ELF-1 (cell line): ENCODE data around the gene CFAP20DC.
A peak's percentile ranks its signal among the peaks of the same experiment; 100 is the strongest.
"Not testable (repeated sequence)": the region's sequence is repeated elsewhere in the genome, so short reads cannot be mapped to it uniquely, and the experiment has no call there.

ENCODE experiments used
- DNase-seq: peaks from one replicate; pipeline ENCODE4 v3.0.0-alpha.2; 2016; ENCODE audit warnings: low read depth, low spot score

CFAP20DC gene

GRCh38 chr3:58746758-58747157 lies 303.1 kb downstream of the CFAP20DC start:
- DNase-seq, result no peak

- no peak for DNase-seq
These were observed 306.5 kb downstream of the CFAP20DC start for GRCh38 chr3:58743296-58743695.

GRCh38 chr3:58742239-58742638 lies 307.6 kb downstream of the CFAP20DC start:
- DNase-seq, result no peak

GRCh38 chr3:58737644-58738043 lies 312.2 kb downstream of the CFAP20DC start:
- no peak for DNase-seq

GRCh38 chr3:58731673-58732072 lies 318.2 kb downstream of the CFAP20DC start:
- no peak for DNase-seq

- DNase-seq, result no peak
These were observed 321.1 kb downstream of the CFAP20DC start for GRCh38 chr3:58728723-58729122.

- DNase-seq, result no peak
These were observed 324.4 kb downstream of the CFAP20DC start for GRCh38 chr3:58725326-58725853.

- DNase-seq, result peak; percentile 44
These were observed 325.5 kb downstream of the CFAP20DC start for GRCh38 chr3:58724336-58724735.

- DNase-seq, result no peak
These were observed 326.7 kb downstream of the CFAP20DC start for GRCh38 chr3:58723173-58723572.

- DNase-seq, result no peak
These were observed 327.3 kb downstream of the CFAP20DC start for GRCh38 chr3:58722561-58722960.

- no peak for DNase-seq
These were observed 329.3 kb downstream of the CFAP20DC start for GRCh38 chr3:58720526-58720925.

GRCh38 chr3:58719684-58720083 lies 330.1 kb downstream of the CFAP20DC start:
- DNase-seq, result no peak

- DNase-seq, result no peak
These were observed 336.0 kb downstream of the CFAP20DC start for GRCh38 chr3:58713715-58714401.

GRCh38 chr3:58711871-58712270 lies 338.0 kb downstream of the CFAP20DC start:
- DNase-seq, result no peak

- not testable (repeated sequence) for DNase-seq
These were observed 340.8 kb downstream of the CFAP20DC start for GRCh38 chr3:58708983-58709382.

GRCh38 chr3:58708116-58708791 lies 341.6 kb downstream of the CFAP20DC start:
- no peak for DNase-seq

- DNase-seq, result no peak
These were observed 342.4 kb downstream of the CFAP20DC start for GRCh38 chr3:58707390-58707930.

GRCh38 chr3:58706395-58707167 lies 343.2 kb downstream of the CFAP20DC start:
- no peak for DNase-seq

GRCh38 chr3:58704745-58705144 lies 345.1 kb downstream of the CFAP20DC start:
- no peak for DNase-seq

GRCh38 chr3:58704304-58704703 lies 345.5 kb downstream of the CFAP20DC start:
- not testable (repeated sequence) for DNase-seq

- no peak for DNase-seq
These were observed 351.6 kb downstream of the CFAP20DC start for GRCh38 chr3:58698246-58698645.

GRCh38 chr3:58697561-58697960 lies 352.3 kb downstream of the CFAP20DC start:
- DNase-seq, result no peak
